Measurements from ENCODE around the gene MZB1. TPM values are rescaled to one million over a fixed set of nuclear protein-coding genes. Genes with fewer than 3 reads are reported as not detected.

Gene MZB1
- total RNA-seq, 1 donor from 2014 or later: not detected

GRCh38 chr5:139419226-139420192 lies 29.8 kb upstream of the MZB1 start:
- no peaks in the 10 kb centered on the region for H3K27me3 ChIP-seq
- H3K9me3 ChIP-seq: no peaks in the 10 kb centered on the region
- H3K36me3 ChIP-seq: peaks cover 0 to 4% of the 10 kb centered on the region in 2 donors
- TF ChIP-seq CTCF (IDR thresholded peaks at IDR 0.05) (no peak), POLR2AphosphoS5 (IDR thresholded peaks at IDR 0.05; ENCODE audit: insufficient read depth in 1 of 2, low read depth in 1 of 2) (no peak), POLR2A (IDR thresholded peaks at IDR 0.05) (no peak)
- H3K27ac ChIP-seq: no peak overlapping the region
- intact Hi-C loops (cut with DNase I): no loop called here
- peaks cover 32% of the 10 kb centered on the region for H3K4me1 ChIP-seq
- H3K4me3 ChIP-seq: no peak overlapping the region
- no peak for DNase-seq (ENCODE audit: extremely low spot score in 2 of 2)

GRCh38 chr5:139418793-139419192 lies 29.1 kb upstream of the MZB1 start:
- intact Hi-C loops (cut with DNase I): no loop called here
- peaks cover 39% of the 10 kb centered on the region for H3K4me1 ChIP-seq
- no peaks in the 10 kb centered on the region for H3K27me3 ChIP-seq
- H3K36me3 ChIP-seq: no peaks in the 10 kb centered on the region
- TF ChIP-seq POLR2AphosphoS5 (IDR thresholded peaks at IDR 0.05; ENCODE audit: insufficient read depth in 1 of 2, low read depth in 1 of 2) (no peak), POLR2A (IDR thresholded peaks at IDR 0.05) (no peak), CTCF (IDR thresholded peaks at IDR 0.05) (no peak)
- no peak for DNase-seq (ENCODE audit: extremely low spot score in 2 of 2)
- no peaks in the 10 kb centered on the region for H3K9me3 ChIP-seq
- no peak overlapping the region for H3K4me3 ChIP-seq
- no peak overlapping the region for H3K27ac ChIP-seq

GRCh38 chr5:139417214-139417613 lies 27.5 kb upstream of the MZB1 start:
- no peak for DNase-seq (ENCODE audit: extremely low spot score in 2 of 2)
- intact Hi-C loops (cut with DNase I): no loop called here
- peak overlapping the region; percentile 50 for H3K27ac ChIP-seq
- no peak for TF ChIP-seq POLR2A (IDR thresholded peaks at IDR 0.05)
- peak in 1 of 2 donors; percentile 36 for TF ChIP-seq POLR2AphosphoS5 (IDR thresholded peaks at IDR 0.05; ENCODE audit: insufficient read depth in 1 of 2, low read depth in 1 of 2)
- no peak overlapping the region for H3K4me3 ChIP-seq
- peaks cover 41% of the 10 kb centered on the region for H3K4me1 ChIP-seq
- no peaks in the 10 kb centered on the region for H3K36me3 ChIP-seq
- no peaks in the 10 kb centered on the region for H3K27me3 ChIP-seq
- no peaks in the 10 kb centered on the region for H3K9me3 ChIP-seq

- no peak overlapping the region for H3K4me3 ChIP-seq
- no peaks in the 10 kb centered on the region for H3K36me3 ChIP-seq
- peak overlapping the region; percentile 50 for H3K27ac ChIP-seq
- H3K9me3 ChIP-seq: no peaks in the 10 kb centered on the region
- TF ChIP-seq POLR2A (IDR thresholded peaks at IDR 0.05) (no peak), CTCF (IDR thresholded peaks at IDR 0.05) (no peak), POLR2AphosphoS5 (IDR thresholded peaks at IDR 0.05; ENCODE audit: insufficient read depth in 1 of 2, low read depth in 1 of 2) (no peak)
- no peak for DNase-seq (ENCODE audit: extremely low spot score in 2 of 2)
- H3K27me3 ChIP-seq: no peaks in the 10 kb centered on the region
- intact Hi-C loops (cut with DNase I): no loop called here
- H3K4me1 ChIP-seq: peaks cover 41% of the 10 kb centered on the region
These were observed 26.9 kb upstream of the MZB1 start for GRCh38 chr5:139416651-139417050.

- no peak overlapping the region for H3K27ac ChIP-seq
- DNase-seq (ENCODE audit: extremely low spot score in 2 of 2): no peak
- no peaks in the 10 kb centered on the region for H3K27me3 ChIP-seq
- no peaks in the 10 kb centered on the region for H3K36me3 ChIP-seq
- intact Hi-C loops (cut with DNase I): no loop called here
- no peaks in the 10 kb centered on the region for H3K9me3 ChIP-seq
- H3K4me1 ChIP-seq: peaks cover 41% of the 10 kb centered on the region
- no peak overlapping the region for H3K4me3 ChIP-seq
- TF ChIP-seq POLR2A (IDR thresholded peaks at IDR 0.05) (no peak), CTCF (IDR thresholded peaks at IDR 0.05) (no peak), POLR2AphosphoS5 (IDR thresholded peaks at IDR 0.05; ENCODE audit: insufficient read depth in 1 of 2, low read depth in 1 of 2) (no peak)
These were observed 26.2 kb upstream of the MZB1 start for GRCh38 chr5:139415869-139416268.

Measured in vagina (tissue), 2 donors.